Right lobe of liver (tissue), 4 donors: ENCODE results near the gene KDM4B.

ENCODE experiments used
- POLR2A ChIP-seq: fragments of 450-650 bp; IDR thresholded peaks from one replicate; pipeline ENCODE4 v1.6.1; 2017; ENCODE audit warnings: antibody characterized with exemption, mild to moderate bottlenecking
- TF ChIP-seq, protein P1 (sequence below), 4 donors: fragments of 200-600 bp in 3 of 4; fragments of 450-650 bp in 1 of 4; IDR thresholded peaks; one replicate each; pipeline versions ENCODE4 v1.5.1 to v1.8.0; 2016 to 2022; ENCODE audit warnings: antibody characterized with exemption in 4 of 4, mild to moderate bottlenecking in 2 of 4
- donor health status: DM: no; HTN: no; CAD: no.
- donor health status: DM: no; HTN: no; CAD: no.
- donor health status: DM: no; HTN: yes; CAD: no.

GRCh38 chr19:5119297-5119998 is 150.5 kb downstream of the KDM4B start:
- TF ChIP-seq, protein P1, sequence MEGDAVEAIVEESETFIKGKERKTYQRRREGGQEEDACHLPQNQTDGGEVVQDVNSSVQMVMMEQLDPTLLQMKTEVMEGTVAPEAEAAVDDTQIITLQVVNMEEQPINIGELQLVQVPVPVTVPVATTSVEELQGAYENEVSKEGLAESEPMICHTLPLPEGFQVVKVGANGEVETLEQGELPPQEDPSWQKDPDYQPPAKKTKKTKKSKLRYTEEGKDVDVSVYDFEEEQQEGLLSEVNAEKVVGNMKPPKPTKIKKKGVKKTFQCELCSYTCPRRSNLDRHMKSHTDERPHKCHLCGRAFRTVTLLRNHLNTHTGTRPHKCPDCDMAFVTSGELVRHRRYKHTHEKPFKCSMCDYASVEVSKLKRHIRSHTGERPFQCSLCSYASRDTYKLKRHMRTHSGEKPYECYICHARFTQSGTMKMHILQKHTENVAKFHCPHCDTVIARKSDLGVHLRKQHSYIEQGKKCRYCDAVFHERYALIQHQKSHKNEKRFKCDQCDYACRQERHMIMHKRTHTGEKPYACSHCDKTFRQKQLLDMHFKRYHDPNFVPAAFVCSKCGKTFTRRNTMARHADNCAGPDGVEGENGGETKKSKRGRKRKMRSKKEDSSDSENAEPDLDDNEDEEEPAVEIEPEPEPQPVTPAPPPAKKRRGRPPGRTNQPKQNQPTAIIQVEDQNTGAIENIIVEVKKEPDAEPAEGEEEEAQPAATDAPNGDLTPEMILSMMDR (IDR thresholded peaks at IDR 0.05), result no peak
- TF ChIP-seq POLR2A, result no peak
